Measurements from ENCODE around the gene CEACAM3.
A peak's percentile ranks its signal among the peaks of the same experiment; 100 is the strongest.

Gene CEACAM3

DNA sequence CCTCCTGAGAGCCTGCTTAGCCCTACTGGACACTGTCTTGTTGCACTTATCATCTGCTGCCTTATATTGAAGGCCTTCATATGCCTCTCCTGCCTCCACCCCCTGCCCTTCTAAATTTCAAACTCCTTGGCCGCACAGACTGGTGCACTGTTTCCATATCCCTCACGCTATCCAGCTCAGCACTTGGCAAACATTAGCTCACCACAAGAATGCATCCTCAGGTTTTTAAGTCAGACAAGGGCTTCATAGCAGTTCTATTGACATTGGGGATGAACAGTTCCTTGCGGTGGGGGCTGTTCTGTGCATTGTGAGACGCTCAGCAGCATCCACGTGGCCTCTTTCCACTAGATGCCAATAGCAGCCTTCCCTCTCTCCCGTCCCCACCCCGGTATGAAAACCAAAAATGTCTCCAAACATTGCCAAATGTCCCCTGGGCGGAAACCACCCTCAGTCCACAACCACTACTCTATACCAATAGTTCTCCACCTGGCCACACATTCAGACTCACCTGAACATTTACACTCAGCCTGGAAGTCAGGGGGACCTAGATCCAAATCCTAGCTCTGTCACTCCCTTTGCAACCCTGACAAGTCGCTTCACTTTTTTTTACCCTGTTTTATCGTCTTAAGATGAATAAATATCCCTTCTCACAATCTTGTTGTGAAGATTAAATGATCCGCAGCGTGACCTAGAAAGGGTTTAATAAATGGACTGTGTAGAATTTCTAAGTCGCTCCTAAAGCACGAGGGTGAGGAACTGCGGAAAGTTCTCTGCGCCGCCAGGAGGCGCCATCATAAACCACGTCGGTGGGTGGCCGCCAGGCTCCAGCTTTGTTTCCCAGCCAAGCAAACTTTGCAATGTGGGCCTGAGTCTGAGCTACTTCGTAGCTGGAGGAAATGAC, 3.6 kb upstream of the CEACAM3 start:
- no peak for DNase-seq (ENCODE audit: low read depth in 2 of 2)

DNA sequence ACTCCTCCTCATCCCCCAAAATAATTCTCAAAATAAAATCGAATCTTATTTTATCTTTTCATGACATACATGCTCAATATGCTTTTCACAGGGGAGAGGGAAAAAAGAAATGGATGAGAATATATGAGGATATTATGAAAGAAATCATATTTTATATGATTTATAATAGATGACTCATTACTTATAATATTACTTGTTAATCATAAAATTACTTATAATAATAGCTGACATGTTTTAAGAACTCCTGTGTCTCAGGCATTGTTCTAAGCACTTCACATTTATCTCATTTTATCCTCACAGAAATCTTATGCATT, 3.0 kb upstream of the CEACAM3 start:
- DNase-seq (ENCODE audit: low read depth in 2 of 2), result no peak

DNA sequence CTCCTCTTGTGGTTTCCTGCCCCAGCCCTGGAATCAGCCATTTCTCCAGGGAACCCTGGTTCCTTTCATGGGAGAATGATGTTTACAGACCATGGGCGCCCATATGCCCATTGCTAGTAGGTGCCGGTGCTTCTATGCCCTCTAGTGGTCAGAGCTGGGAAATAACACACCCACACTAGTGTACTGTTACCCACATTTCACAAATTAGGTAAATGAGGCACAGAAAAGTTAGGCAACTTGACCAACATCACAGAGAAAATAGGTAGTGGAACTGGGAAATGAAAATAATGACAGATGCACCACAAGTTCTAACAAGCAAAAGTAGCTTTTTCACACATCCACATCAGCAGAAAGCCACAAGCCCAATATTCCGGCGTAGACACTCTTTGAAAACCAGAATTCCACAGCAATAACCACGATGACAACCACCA, 1.3 kb upstream of the CEACAM3 start:
- DNase-seq (ENCODE audit: low read depth in 2 of 2), result peak in 1 of 2 donors; percentile 47

- no peak for DNase-seq (ENCODE audit: low read depth in 2 of 2)
These were observed 514 bp downstream of the CEACAM3 start for GRCh38 chr19:41796901-41797300.

DNA sequence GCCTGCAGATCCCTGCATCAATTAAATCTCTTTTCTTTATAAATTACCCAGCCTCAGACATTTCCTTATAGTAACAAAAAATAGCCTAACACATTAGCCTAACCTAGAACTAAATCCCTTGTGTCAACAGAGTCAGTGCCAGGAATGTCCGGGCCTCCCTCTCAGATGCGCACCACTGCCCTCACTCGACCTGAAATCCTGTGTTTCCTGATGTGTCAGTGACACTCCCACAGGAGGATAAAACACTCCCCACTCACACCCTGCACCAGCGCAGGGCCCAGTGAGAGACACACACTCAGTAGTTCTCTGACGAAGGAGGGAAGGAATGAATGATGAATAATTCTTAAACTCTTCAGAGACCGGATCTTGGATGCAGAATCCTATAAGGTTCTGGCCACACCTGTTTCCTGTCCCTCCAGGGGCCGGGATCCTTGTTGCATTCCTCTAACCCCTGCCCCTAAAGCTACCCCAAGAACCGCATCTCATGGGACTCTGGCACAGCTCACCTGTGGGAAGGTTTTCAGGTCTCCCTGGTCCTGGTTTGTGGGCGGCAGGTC, 3.1 kb downstream of the CEACAM3 start:
- DNase-seq (ENCODE audit: low read depth in 2 of 2), result no peak

- DNase-seq (ENCODE audit: low read depth in 2 of 2), result no peak
These were observed 4.6 kb downstream of the CEACAM3 start for GRCh38 chr19:41801031-41801430.

DNA sequence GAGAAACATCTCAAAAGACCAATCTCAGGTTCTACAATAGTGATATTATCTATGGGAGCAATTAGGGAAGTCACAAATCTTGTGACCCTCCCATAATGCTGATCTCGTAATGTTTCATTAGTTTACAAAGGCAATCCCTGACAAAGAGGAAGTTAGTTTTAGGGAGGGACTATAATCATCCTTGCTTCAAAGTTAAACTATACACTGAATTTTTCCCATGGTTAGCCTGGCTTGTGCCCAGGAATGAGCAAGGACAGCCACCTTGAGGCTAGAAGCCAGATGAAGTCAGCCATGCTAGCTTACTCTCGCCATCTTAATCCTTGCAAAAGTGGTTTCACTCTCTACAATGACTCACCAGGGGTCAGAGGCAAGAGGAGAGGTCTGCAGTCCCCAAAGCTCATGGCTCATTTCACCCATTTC, 5.4 kb downstream of the CEACAM3 start:
- no peak for DNase-seq (ENCODE audit: low read depth in 2 of 2)

GRCh38 chr19:41802770-41803169, 6.4 kb downstream of the CEACAM3 start:
- no peak for DNase-seq (ENCODE audit: low read depth in 2 of 2)

- no peak for DNase-seq (ENCODE audit: low read depth in 2 of 2)
These were observed 7.9 kb downstream of the CEACAM3 start for GRCh38 chr19:41804336-41804735.

- DNase-seq (ENCODE audit: low read depth in 2 of 2), result no peak
These were observed 10.8 kb downstream of the CEACAM3 start for GRCh38 chr19:41807176-41807575.

- DNase-seq (ENCODE audit: low read depth in 2 of 2), result no peak
These were observed 12.5 kb downstream of the CEACAM3 start for GRCh38 chr19:41808663-41809566.

- no peak for DNase-seq (ENCODE audit: low read depth in 2 of 2)
These were observed 13.9 kb downstream of the CEACAM3 start for GRCh38 chr19:41810301-41810700.

DNA sequence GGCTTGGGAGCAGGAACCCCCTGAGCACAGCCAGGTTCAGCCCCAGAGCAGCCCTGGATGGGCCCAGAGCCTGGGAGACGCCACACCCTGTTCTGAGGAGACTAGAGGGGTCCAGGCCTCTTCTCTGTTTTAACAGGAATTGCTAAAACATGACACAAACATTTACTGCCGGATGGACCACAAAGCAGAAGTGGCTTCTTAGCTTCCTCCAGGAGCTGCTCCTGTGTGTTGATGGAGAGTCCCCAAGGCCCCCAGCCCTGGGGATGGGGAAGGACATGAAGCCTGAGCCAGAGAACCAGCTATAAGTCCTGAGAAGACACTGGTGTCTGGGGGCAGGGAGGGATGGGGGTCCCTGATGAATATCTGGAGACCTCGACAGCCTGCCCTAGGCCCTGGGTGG, 14.6 kb downstream of the CEACAM3 start:
- DNase-seq (ENCODE audit: low read depth in 2 of 2), result no peak

DNA sequence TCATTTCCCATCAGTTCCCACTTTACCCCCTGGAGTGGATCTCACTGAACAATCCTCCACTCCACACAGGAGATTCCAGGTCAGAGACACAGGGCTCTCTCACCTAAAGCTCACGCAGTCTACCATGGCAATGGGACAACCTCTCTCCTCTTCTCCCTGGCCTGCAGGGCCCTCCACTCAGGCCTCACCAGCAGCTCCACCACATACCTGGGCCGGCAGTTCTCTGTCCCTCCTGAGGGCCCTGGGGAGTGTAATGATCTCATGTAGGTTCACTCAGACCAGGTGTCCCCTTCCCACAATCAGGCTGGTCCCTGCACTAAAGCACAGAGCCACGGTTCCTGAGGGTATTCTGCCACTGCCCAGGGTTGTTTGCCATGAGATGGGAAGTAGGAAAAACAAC, 15.6 kb downstream of the CEACAM3 start:
- no peak for DNase-seq (ENCODE audit: low read depth in 2 of 2)

DNA sequence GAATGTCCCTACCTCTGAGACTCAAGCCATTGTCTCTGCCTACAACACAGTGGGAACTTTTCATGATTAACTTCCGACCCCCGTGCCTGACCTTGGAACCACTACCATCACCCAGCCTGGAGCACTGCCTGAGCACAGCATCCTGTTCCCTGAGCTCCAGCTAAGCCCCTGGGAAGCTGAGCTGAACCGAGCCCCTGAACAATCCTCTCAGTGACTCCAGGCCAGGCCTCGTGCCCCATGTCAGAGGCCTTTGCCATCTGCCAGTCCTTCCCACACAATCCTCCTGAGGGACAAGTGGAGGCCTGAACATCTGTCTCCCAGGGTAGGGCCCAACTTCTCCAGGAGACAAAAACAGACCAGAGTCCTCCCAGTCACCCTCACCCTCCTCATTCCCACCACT, 17.5 kb downstream of the CEACAM3 start:
- no peak for DNase-seq (ENCODE audit: low read depth in 2 of 2)

GRCh38 chr19:41815301-41815700, 18.9 kb downstream of the CEACAM3 start:
- DNase-seq (ENCODE audit: low read depth in 2 of 2), result no peak

GRCh38 chr19:41816761-41817160, 20.4 kb downstream of the CEACAM3 start:
- no peak for DNase-seq (ENCODE audit: low read depth in 2 of 2)

- peak in 1 of 2 donors; percentile 10 for DNase-seq (ENCODE audit: low read depth in 2 of 2)
These were observed 24.8 kb downstream of the CEACAM3 start for GRCh38 chr19:41821003-41821735.

DNA sequence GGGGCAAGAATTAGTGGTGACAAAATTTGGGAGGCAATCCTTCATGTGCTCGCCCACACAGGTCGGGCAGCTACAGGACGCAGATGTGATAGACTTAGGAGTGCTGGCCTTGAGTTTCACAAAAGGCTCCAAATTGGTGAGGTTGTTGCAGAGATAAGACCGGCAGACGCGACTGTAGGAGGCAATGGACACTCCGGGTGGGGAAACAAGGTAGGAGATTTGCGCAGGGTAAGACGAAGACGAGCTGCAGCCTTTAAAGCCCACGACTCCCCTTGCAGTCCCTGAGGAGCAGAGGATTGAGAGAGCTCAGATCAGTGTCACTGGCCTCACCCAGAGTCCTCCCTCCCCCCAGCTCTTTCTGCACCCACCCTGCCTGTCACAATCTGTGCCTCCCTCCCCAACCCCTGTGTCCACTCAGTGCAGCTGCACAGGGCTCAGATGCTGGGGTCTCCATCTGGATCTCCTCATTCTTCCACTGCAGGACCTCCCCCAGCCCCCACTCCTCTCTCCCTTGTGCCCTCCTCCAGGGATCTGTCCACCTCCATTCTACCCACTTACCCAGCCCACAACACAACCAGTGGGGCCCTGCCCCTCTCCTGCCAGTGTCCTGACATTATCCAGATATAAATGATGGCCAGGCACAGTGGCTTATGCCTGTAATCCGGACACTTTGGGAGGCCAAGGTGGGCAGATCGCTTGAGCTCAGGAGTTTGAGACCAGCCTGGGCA, 41.8 kb downstream of the CEACAM3 start:
- DNase-seq (ENCODE audit: low read depth in 2 of 2), result no peak

DNA sequence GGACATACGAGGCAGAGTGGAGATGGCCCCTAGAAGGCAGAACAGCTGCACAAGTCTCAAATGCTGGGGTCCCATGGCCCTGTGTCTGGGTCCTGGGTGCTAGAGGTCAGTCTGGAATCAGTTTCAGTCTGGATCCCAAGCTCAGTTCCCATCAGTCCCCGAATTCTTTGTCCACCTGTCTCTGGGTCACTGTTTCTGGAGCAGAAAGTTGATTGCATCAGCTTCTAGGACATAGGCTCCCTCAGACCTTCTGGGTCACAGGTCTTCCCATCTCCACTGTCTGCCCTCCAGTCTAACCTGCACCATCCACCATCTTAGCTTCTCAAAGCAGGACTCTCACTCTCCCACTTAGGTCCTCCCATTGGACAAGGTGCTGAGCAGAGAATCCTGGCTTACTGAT, 42.8 kb downstream of the CEACAM3 start:
- DNase-seq (ENCODE audit: low read depth in 2 of 2), result no peak

GRCh38 chr19:41843371-41843770, 47.0 kb downstream of the CEACAM3 start:
- DNase-seq (ENCODE audit: low read depth in 2 of 2), result no peak
